Endothelial cell of umbilical vein (primary cell): ENCODE measurements around the gene CSH2. TPM values are rescaled to one million over a fixed set of nuclear protein-coding genes. Genes with fewer than 3 reads are reported as not detected.

Source experiments
- BruUV-seq: library from RNA; stranded (reverse); fragments of 400-500 nt; replicated peaks from 2 replicates; lab custom pipeline; 2021; lab: Mats Ljungman, UMichigan
- CTCF ChIA-PET: fragments of 300-600, 350-600 bp; sonication (Branson Sonifier 250); formaldehyde crosslinking; loops from one replicate; lab custom pipeline; 2021; ENCODE audit warnings: antibody characterized with exemption, inconsistent platforms; lab: Charles Lee
- POLR2A ChIA-PET: fragments of 300-600, 350-600 bp; sonication (Branson Sonifier 250); formaldehyde crosslinking; loops from one replicate; lab custom pipeline; 2021; ENCODE audit warnings: antibody characterized with exemption, inconsistent platforms; lab: Charles Lee
- DNase-seq: peaks from one replicate; pipeline ENCODE4 v3.0.0-alpha.2; 2011; ENCODE audit warnings: low read depth, low spot score
- FAIRE-seq: peaks from 2 replicates; lab custom pipeline; 2011; peaks lifted over from hg19 to GRCh38; lab: Jason Lieb, UNC
- H2AFZ ChIP-seq: 2 replicates; pipeline ENCODE4 v1.6.0; 2012; ENCODE audit warnings: low read depth, low read length, control low read depth, inconsistent platforms
- H3K27ac ChIP-seq: 2 replicates; pipeline ENCODE4 v1.5.1; 2011; ENCODE audit warnings: low read depth, mild to moderate bottlenecking, control low read depth, low read length, moderate library complexity; ENCODE audit not compliant: insufficient read depth
- H3K27me3 ChIP-seq, 2 experiments: 2 replicates each; pipeline versions ENCODE4 v1.6.0 to v1.6.1; 2011; ENCODE audit warnings: low read length in 2 of 2, mixed read lengths in 1 of 2; ENCODE audit not compliant: control insufficient read depth in 2 of 2, insufficient read depth in 2 of 2
- H3K36me3 ChIP-seq, 2 experiments: 2 replicates in 1 of 2; 3 replicates in 1 of 2; pipeline ENCODE4 v1.5.1; 2011; ENCODE audit warnings: low read length in 2 of 2, mild to moderate bottlenecking in 1 of 2, moderate library complexity in 1 of 2; ENCODE audit not compliant: control insufficient read depth in 2 of 2, insufficient read depth in 2 of 2; ENCODE audit errors: extremely low read depth in 1 of 2
- H3K4me1 ChIP-seq: 3 replicates; pipeline ENCODE4 v1.5.1; 2011; ENCODE audit warnings: mild to moderate bottlenecking, low read length; ENCODE audit not compliant: control insufficient read depth, insufficient read depth; ENCODE audit errors: extremely low read depth
- H3K4me2 ChIP-seq: 2 replicates; pipeline ENCODE4 v1.6.1; 2011; ENCODE audit warnings: low read length, control low read depth, mixed read lengths; ENCODE audit not compliant: insufficient read depth
- H3K4me3 ChIP-seq, 3 experiments: fragments of 200-600 bp in 1 of 3; sonication (generic), shearing (Covaris generic) in 1 of 3; replicated peaks in 1 of 3; 2 replicates each; pipeline ENCODE4 v1.5.1; 2011 to 2016; ENCODE audit warnings: control low read depth in 3 of 3, low read length in 3 of 3, mild to moderate bottlenecking in 2 of 3, inconsistent platforms in 1 of 3, low read depth in 1 of 3, moderate library complexity in 1 of 3; ENCODE audit not compliant: insufficient read depth in 1 of 3
- H3K79me2 ChIP-seq: 2 replicates; pipeline ENCODE4 v1.6.0; 2012; ENCODE audit warnings: low read length, inconsistent platforms; ENCODE audit not compliant: control insufficient read depth, insufficient read depth
- H3K9ac ChIP-seq: replicated peaks from 2 replicates; pipeline ENCODE3; 2011; ENCODE audit warnings: low read length, control low read depth; ENCODE audit not compliant: insufficient read depth; ENCODE audit errors: extremely low read depth
- H3K9me1 ChIP-seq: replicated peaks from 3 replicates; pipeline ENCODE4 v1.6.0; 2011; ENCODE audit warnings: mild to moderate bottlenecking, low read length; ENCODE audit not compliant: control insufficient read depth, insufficient read depth; ENCODE audit errors: extremely low read depth
- H3K9me3 ChIP-seq: replicated peaks from 2 replicates; pipeline ENCODE4 v1.5.1; 2012; ENCODE audit warnings: low read length, inconsistent platforms; ENCODE audit not compliant: control insufficient read depth, insufficient read depth
- H4K20me1 ChIP-seq: replicated peaks from 2 replicates; pipeline ENCODE3; 2011; ENCODE audit warnings: mild to moderate bottlenecking, low read length; ENCODE audit not compliant: control insufficient read depth, insufficient read depth; ENCODE audit errors: extremely low read depth
- CTCF ChIP-seq, 2 donors: IDR thresholded peaks; 1 replicate in 1 of 2; 2 replicates in 1 of 2; pipeline ENCODE4 v1.5.1; 2011; ENCODE audit warnings: low read length in 2 of 2, mild to moderate bottlenecking in 2 of 2, moderate library complexity in 2 of 2, control low read depth in 1 of 2, inconsistent platforms in 1 of 2, low read depth in 1 of 2; ENCODE audit not compliant: insufficient read depth in 1 of 2; ENCODE audit errors: extremely low read depth in 1 of 2
- EZH2 ChIP-seq: IDR thresholded peaks from 2 replicates; pipeline ENCODE4 v1.6.1; 2012; ENCODE audit warnings: borderline replicate concordance, low read depth, mild to moderate bottlenecking, moderate library complexity, low read length, inconsistent platforms; ENCODE audit not compliant: severe bottlenecking
- FOS ChIP-seq: IDR thresholded peaks from 2 replicates; pipeline ENCODE4 v1.6.1; 2011; ENCODE audit warnings: mild to moderate bottlenecking, low read length, moderate library complexity, borderline replicate concordance; ENCODE audit not compliant: insufficient read depth
- GATA2 ChIP-seq: IDR thresholded peaks from 2 replicates; pipeline ENCODE4 v1.7.0; 2011; ENCODE audit warnings: low read depth, mild to moderate bottlenecking, moderate library complexity, mixed read lengths, low read length; ENCODE audit not compliant: insufficient read length, insufficient read depth
- JUN ChIP-seq: IDR thresholded peaks from 2 replicates; pipeline ENCODE4 v1.6.1; 2011; ENCODE audit warnings: borderline replicate concordance, low read depth; ENCODE audit not compliant: insufficient read length, insufficient read depth
- MAX ChIP-seq: IDR thresholded peaks from 2 replicates; pipeline ENCODE4 v1.6.1; 2011; ENCODE audit not compliant: insufficient read depth, insufficient read length
- MYC ChIP-seq: IDR thresholded peaks from one replicate; pipeline ENCODE4 v1.6.1; 2011; ENCODE audit warnings: mild to moderate bottlenecking, low read depth, low read length
- POLR2A ChIP-seq: IDR thresholded peaks from 2 replicates; pipeline ENCODE4 v1.6.1; 2012; ENCODE audit warnings: low read depth, mild to moderate bottlenecking, control low read depth, low read length
- POLR2AphosphoS5 ChIP-seq: IDR thresholded peaks from 2 replicates; pipeline ENCODE4 v1.6.1; 2012; ENCODE audit warnings: low read depth, mild to moderate bottlenecking, control low read depth, low read length, moderate library complexity; ENCODE audit not compliant: insufficient read depth
- dilution Hi-C: fragments of 300-500 bp; cut with MboI; formaldehyde crosslinking; loops from one replicate; pipeline ENCODE4 v1.15.0; 2019; ENCODE audit warnings: low sequenced_read_pairs; ENCODE audit not compliant: extremely low pct_ligation_motif_present
- intact Hi-C: fragments of 100-400 bp; cut with micrococcal nuclease; formaldehyde crosslinking; loops from one replicate; pipeline ENCODE4 v1.10.0; 2022
- polyA plus RNA-seq, 4 experiments: library from polyadenylated mRNA; depleted of rRNA in 3 of 4; stranded (reverse) in 3 of 4; unstranded in 1 of 4; fragments of >200 nt; gene quantifications; 2 replicates each; pipeline versions ENCODE4 v1.2.1 to v1.2.3, GENCODE V29; 2011 to 2012; ENCODE audit warnings: missing spikeins in 1 of 4
- total RNA-seq: library from RNA; stranded (reverse); gene quantifications from 2 replicates; pipeline ENCODE4 v1.2.3, GENCODE V29; 2021

The CSH2 gene
- total and polyA plus RNA-seq, 2 donors (not counting 3 experiments of a cell fraction or from before 2014, with no cell fraction given): not detected

DNA sequence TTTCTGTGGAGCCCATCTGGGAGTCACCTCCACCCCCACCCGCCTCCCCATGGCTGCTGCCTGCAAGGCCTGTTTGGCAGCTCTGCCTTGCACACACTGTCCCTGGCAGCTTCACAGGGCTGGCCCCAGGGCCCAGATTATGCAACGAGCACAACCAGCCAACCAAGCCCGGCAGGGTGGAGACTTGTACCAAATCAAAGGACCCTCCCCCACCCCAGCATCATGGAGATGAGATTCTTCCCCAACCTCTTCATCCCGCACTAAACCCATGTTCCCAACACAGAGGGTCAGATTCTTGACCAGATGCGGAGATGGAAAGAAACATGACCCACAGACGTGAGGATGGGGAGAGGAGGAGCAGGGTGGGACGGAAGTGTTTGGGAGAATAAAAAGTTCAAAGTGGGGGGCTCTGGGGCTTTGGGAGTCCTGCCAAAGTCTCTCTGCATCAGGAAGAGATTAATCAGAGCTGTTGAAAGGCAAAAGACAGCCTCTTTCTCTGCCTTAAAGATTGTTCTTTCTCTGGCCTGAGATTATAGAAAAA, 34.8 kb downstream of the CSH2 start:
- CTCF ChIA-PET: interaction anchor here (0.9 kb wide), 1 partner anchor 27 kb away, joined by 3 read pairs; no protein-coding TSS in a partner anchor
- peak; percentile 44 for FAIRE-seq
- H4K20me1 ChIP-seq: no peaks in the 10 kb centered on the region

GRCh38 chr17:63837962-63838600, 35.4 kb downstream of the CSH2 start:
- H3K27me3 ChIP-seq: no peaks in the 10 kb centered on the region
- H4K20me1 ChIP-seq: no peaks in the 10 kb centered on the region
- H3K4me2 ChIP-seq: no peak overlapping the region
- no peaks in the 10 kb centered on the region for H3K9me3 ChIP-seq
- TF ChIP-seq FOS: no peak
- no peak for TF ChIP-seq POLR2A
- TF ChIP-seq POLR2AphosphoS5: no peak
- TF ChIP-seq MYC: no peak
- no peak for TF ChIP-seq EZH2
- no peak for TF ChIP-seq CTCF (IDR thresholded peaks at IDR 0.05; ENCODE audit: extremely low read depth in 1 of 2, insufficient read depth in 1 of 2, low read depth in 1 of 2, low read length in 2 of 2)
- TF ChIP-seq GATA2: no peak
- TF ChIP-seq MAX: no peak
- TF ChIP-seq JUN: no peak
- no peak overlapping the region for H2AFZ ChIP-seq
- dilution Hi-C loops: no loop called here
- H3K4me1 ChIP-seq: peaks cover 17% of the 10 kb centered on the region
- H3K27ac ChIP-seq: no peak overlapping the region
- no peaks in the 10 kb centered on the region for H3K9me1 ChIP-seq
- peaks cover 6 to 17% of the 10 kb centered on the region in 2 experiments for H3K36me3 ChIP-seq
- no peak overlapping the region for H3K4me3 ChIP-seq
- FAIRE-seq (no peak), DNase-seq (no peak)
- POLR2A ChIA-PET: no interaction called here
- peaks cover 43% of the 10 kb centered on the region for H3K79me2 ChIP-seq
- CTCF ChIA-PET: interaction anchor here (0.9 kb wide), 1 partner anchor 28 kb away, joined by 3 read pairs; no protein-coding TSS in a partner anchor
- BruUV-seq: no TSS peak
- H3K9ac ChIP-seq: no peak overlapping the region
- intact Hi-C loops: no loop called here

More for the DNA sequence above, 34.8 kb downstream of the CSH2 start:
- DNase-seq: no peak
- Histone ChIP-seq H2AFZ (no peak overlapping the region), H3K9ac (no peak overlapping the region), H3K9me3 (no peaks in the 10 kb centered on the region), H3K27ac (no peak overlapping the region), H3K27me3 (no peaks in the 10 kb centered on the region), H3K4me2 (no peak overlapping the region), H3K9me1 (no peaks in the 10 kb centered on the region), H3K4me3 (no peak overlapping the region), H3K36me3 (peaks cover 5 to 12% of the 10 kb centered on the region in 2 experiments), H3K79me2 (peaks cover 43% of the 10 kb centered on the region), H3K4me1 (peaks cover 21% of the 10 kb centered on the region)
- intact Hi-C loops: no loop called here
- no TSS peak for BruUV-seq
- TF ChIP-seq JUN (no peak), FOS (no peak), MYC (no peak), EZH2 (no peak), MAX (no peak), POLR2A (no peak), GATA2 (no peak)
- dilution Hi-C loops: no loop called here
- POLR2A ChIA-PET: no interaction called here
